ENCODE measurements around the gene SLIT3.

DNA sequence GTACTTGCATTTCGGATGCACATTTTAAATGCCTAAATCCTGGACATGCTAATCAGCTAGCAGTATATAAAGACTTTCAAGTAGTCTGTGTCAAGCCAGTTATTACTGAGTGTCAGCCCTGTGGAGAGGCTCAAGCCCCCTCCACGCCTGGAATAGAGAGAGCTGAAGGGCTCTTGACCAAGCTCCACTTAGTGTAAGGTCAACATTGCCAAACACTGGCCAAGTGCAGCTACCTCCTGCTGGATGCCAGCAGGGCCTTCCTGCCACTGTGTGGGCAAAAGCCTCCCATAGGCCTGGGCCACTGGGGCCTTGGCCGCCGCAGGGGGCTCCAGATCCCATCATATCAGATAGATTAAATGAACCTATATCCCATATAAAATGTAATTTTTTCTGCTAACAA, 482.4 kb downstream of the SLIT3 start:
- no peak for TF ChIP-seq EZH2 (IDR thresholded peaks at IDR 0.05; ENCODE audit: low read depth)
- TF ChIP-seq, protein P1, sequence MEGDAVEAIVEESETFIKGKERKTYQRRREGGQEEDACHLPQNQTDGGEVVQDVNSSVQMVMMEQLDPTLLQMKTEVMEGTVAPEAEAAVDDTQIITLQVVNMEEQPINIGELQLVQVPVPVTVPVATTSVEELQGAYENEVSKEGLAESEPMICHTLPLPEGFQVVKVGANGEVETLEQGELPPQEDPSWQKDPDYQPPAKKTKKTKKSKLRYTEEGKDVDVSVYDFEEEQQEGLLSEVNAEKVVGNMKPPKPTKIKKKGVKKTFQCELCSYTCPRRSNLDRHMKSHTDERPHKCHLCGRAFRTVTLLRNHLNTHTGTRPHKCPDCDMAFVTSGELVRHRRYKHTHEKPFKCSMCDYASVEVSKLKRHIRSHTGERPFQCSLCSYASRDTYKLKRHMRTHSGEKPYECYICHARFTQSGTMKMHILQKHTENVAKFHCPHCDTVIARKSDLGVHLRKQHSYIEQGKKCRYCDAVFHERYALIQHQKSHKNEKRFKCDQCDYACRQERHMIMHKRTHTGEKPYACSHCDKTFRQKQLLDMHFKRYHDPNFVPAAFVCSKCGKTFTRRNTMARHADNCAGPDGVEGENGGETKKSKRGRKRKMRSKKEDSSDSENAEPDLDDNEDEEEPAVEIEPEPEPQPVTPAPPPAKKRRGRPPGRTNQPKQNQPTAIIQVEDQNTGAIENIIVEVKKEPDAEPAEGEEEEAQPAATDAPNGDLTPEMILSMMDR (conservative IDR thresholded peaks at IDR 0.05): no peak

Data from PC-9 (cell line).